ENCODE measurements around the gene RNPEP. TPM values are rescaled to one million over a fixed set of nuclear protein-coding genes. Genes with fewer than 3 reads are reported as not detected.

Gene RNPEP
- total and polyA plus RNA-seq, 2 of the 13 experiments (the other 11 are each of a cell fraction or from before 2014, with no cell fraction given): 20.6 to 38.4 TPM

DNA sequence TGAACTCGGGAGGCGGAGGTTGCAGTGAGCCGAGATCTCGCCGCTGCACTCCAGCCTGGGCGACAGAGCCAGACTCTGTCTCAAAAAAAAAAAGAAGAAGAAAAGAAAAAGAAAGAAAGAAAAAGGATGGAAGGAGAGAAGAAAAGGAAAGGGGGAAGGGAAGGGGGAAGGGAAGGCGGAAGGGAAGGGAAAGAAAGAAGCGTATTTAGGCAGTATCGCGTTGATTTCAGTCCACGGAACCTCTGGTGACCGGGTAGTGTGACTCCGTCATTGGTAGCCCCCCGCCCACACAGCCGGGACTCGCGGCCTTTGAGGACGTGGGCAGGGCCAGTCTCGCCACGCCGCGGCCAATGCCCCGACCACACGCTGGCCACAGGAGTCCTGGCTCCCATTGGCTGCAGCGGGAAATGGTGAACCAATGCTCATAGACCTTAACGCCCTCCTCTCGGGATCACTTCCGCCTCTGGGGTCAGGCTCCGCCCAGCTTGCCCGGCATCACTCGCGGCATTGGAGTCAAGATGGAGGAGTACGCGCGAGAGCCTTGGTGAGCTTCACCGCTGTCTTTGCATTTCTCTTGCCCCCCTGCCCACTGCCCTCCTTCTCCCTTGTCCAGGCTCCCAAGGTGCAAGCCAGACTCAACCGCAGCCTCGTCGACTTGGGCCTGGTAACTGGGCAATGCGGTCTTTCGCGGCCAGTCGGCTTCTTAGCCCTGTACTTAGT, 27.3 kb upstream of the RNPEP start, which contains the start of gene TIMM17A (continued):
- no peak; the same call in 1 of the 2 replicates for TF ChIP-seq WIZ (CRISPR knock-in tag; IDR thresholded peaks at IDR 0.05)
- peak; percentile 70; the same call in 1 of the 2 replicates for TF ChIP-seq POGZ (CRISPR knock-in tag; IDR thresholded peaks at IDR 0.05)
- no peak for TF ChIP-seq ZNF670 (CRISPR knock-in tag; IDR thresholded peaks at IDR 0.05; ENCODE audit: borderline replicate concordance)
- no peak for TF ChIP-seq ZNF256 (CRISPR knock-in tag; conservative IDR thresholded peaks at IDR 0.05)
- TF ChIP-seq NRL (CRISPR knock-in tag; IDR thresholded peaks at IDR 0.05; ENCODE audit: borderline replicate concordance): peak; percentile 5; the same call in 1 of the 2 replicates
- TF ChIP-seq, protein P1, sequence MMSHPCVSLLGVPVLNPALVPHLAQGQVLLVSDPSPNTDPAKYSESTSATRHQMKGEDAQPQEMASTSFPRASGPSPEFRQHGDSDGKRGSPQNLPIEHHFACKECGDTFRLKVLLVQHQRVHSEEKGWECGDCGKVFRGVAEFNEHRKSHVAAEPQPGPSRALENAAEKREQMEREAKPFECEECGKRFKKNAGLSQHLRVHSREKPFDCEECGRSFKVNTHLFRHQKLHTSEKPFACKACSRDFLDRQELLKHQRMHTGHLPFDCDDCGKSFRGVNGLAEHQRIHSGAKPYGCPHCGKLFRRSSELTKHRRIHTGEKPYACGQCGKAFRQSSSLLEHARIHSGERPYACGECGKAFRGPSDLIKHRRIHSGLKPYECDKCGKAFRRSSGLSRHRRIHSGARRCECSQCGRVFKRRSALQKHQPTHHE (CRISPR knock-in tag; IDR thresholded peaks at IDR 0.05; ENCODE audit: borderline replicate concordance): peak; percentile 84; the same call in 1 of the 2 replicates
- TF ChIP-seq ARHGAP35 (CRISPR knock-in tag; IDR thresholded peaks at IDR 0.05; ENCODE audit: borderline replicate concordance): peak; percentile 51; the same call in 1 of the 2 replicates
- 0 out of 2 replicates have a peak, but pooled peaks have one; percentile 50 for TF ChIP-seq MEIS2 (CRISPR knock-in tag; IDR thresholded peaks at IDR 0.05)
- no peak for TF ChIP-seq PRMT3 (CRISPR knock-in tag; IDR thresholded peaks at IDR 0.05; ENCODE audit: borderline replicate concordance, low read depth)
- TF ChIP-seq ZNF704 (CRISPR knock-in tag; IDR thresholded peaks at IDR 0.05; ENCODE audit: borderline replicate concordance): no peak
- TF ChIP-seq ZBTB10 (CRISPR knock-in tag; IDR thresholded peaks at IDR 0.05; ENCODE audit: borderline replicate concordance): no peak; the same call in 1 of the 2 replicates
- TF ChIP-seq IKZF4 (CRISPR knock-in tag; IDR thresholded peaks at IDR 0.05; ENCODE audit: borderline replicate concordance, low read depth, not compliant biosample characterization): peak; percentile 54
- peak; percentile 66; the same call in 1 of the 2 replicates for TF ChIP-seq NKX3-1 (CRISPR knock-in tag; IDR thresholded peaks at IDR 0.05)
- TF ChIP-seq GMEB2 (CRISPR knock-in tag; IDR thresholded peaks at IDR 0.05; ENCODE audit: low read depth): no peak
- no peak for TF ChIP-seq HMG20A (CRISPR knock-in tag; IDR thresholded peaks at IDR 0.05; ENCODE audit: borderline replicate concordance)
- TF ChIP-seq GPN1 (CRISPR knock-in tag; IDR thresholded peaks at IDR 0.05; ENCODE audit: borderline replicate concordance): no peak
- peak; percentile 78 for TF ChIP-seq ZNF251 (CRISPR knock-in tag; IDR thresholded peaks at IDR 0.05)
- no peak for TF ChIP-seq ZNF549 (CRISPR knock-in tag; IDR thresholded peaks at IDR 0.05)
- TF ChIP-seq RFXANK (CRISPR knock-in tag; IDR thresholded peaks at IDR 0.05): peak; percentile 60; the same call in 1 of the 2 replicates
- TF ChIP-seq ZNF326 (CRISPR knock-in tag; IDR thresholded peaks at IDR 0.05; ENCODE audit: borderline replicate concordance): no peak
- TF ChIP-seq ETS1 (CRISPR knock-in tag; IDR thresholded peaks at IDR 0.05): no peak

Measured in HepG2 (cell line).